H1 (cell line): ENCODE data around the gene ZNF282. TPM values are rescaled to one million over a fixed set of nuclear protein-coding genes. Genes with fewer than 3 reads are reported as not detected.

ENCODE experiments used
- CHD7 ChIP-seq: fragments of 300-600 bp; sonication (generic); IDR thresholded peaks from 2 replicates; pipeline ENCODE4 v1.7.1; 2012; ENCODE audit warnings: low read length, moderate library complexity, mild to moderate bottlenecking, inconsistent platforms; ENCODE audit not compliant: insufficient replicate concordance
- E2F6 ChIP-seq: IDR thresholded peaks from 2 replicates; pipeline ENCODE4 v1.6.1; 2012; ENCODE audit warnings: inconsistent platforms
- GTF2F1 ChIP-seq: IDR thresholded peaks from 2 replicates; pipeline ENCODE4 v1.6.1; 2012; ENCODE audit warnings: low read depth, low read length, improper control_type of control experiment, borderline replicate concordance
- KDM1A ChIP-seq: fragments of 200-600, 300-600 bp; sonication (generic); IDR thresholded peaks from 2 replicates; pipeline ENCODE4 v1.7.1; 2016; ENCODE audit warnings: mild to moderate bottlenecking, low read length, borderline replicate concordance
- MAX ChIP-seq: IDR thresholded peaks from 2 replicates; pipeline ENCODE4 v1.6.1; 2012; ENCODE audit warnings: inconsistent platforms
- RNF2 ChIP-seq: fragments of 200-900, 300-1000 bp; sonication (generic); IDR thresholded peaks from 2 replicates; pipeline ENCODE4 v1.7.1; 2016; ENCODE audit warnings: borderline replicate concordance, low read depth, mild to moderate bottlenecking, antibody characterized with exemption, low read length; ENCODE audit not compliant: poor library complexity, severe bottlenecking; ENCODE audit errors: missing control alignments
- SIX5 ChIP-seq: IDR thresholded peaks from 2 replicates; pipeline ENCODE4 v1.6.1; 2011; ENCODE audit warnings: mild to moderate bottlenecking, low read depth, low read length
- SP1 ChIP-seq: IDR thresholded peaks from 2 replicates; pipeline ENCODE4 v1.6.1; 2011; ENCODE audit warnings: low read depth, low read length
- ZNF274 ChIP-seq: IDR thresholded peaks from 2 replicates; pipeline ENCODE4 v1.7.0; 2012; ENCODE audit warnings: low read length, borderline replicate concordance; ENCODE audit errors: extremely low read depth
- polyA plus RNA-seq, 7 experiments: library from polyadenylated mRNA; depleted of rRNA in 3 of 7; stranded (reverse) in 5 of 7; unstranded in 2 of 7; fragments of >200 nt in 5 of 7; fragments of 200-250 nt in 2 of 7; gene quantifications; 1 replicate in 5 of 7; 2 replicates in 1 of 7; 4 replicates in 1 of 7; pipeline versions ENCODE4 v1.2.1 to v1.2.3, GENCODE V29; 2011 to 2013; ENCODE audit warnings: missing spikeins in 2 of 7, mixed read lengths in 2 of 7
- total RNA-seq: library from RNA; stranded (reverse); fragmentation: NEBNext Ultra II Directional; extraction: Animal tissue kit (Norgen Biotek cat#: 25700); gene quantifications from 2 replicates; pipeline ENCODE4 v1.2.1, GENCODE V29; 2021

Gene ZNF282
- total and polyA plus RNA-seq, 2 of the 8 experiments (the other 6 are each of a cell fraction or from before 2014, with no cell fraction given), result 16.9 to 36.3 TPM

- TF ChIP-seq CHD7 (no peak), E2F6 (no peak), KDM1A (no peak), RNF2 (no peak), MAX (no peak), GTF2F1 (no peak), ZNF274 (no peak), SP1 (no peak), SIX5 (no peak)
Measured at GRCh38 chr7:149198161-149198816, 2.9 kb downstream of the ZNF282 start (continued).
